GM13977 (cell line): ENCODE data around the gene MTRFR.
"Not testable (repeated sequence)": the region's sequence is repeated elsewhere in the genome, so short reads cannot be mapped to it uniquely, and the experiment has no call there.

Experiments
- DNase-seq: peaks from one replicate; pipeline ENCODE4 v3.0.0; 2012; ENCODE audit warnings: low spot score
- CTCF ChIP-seq: IDR thresholded peaks from 2 replicates; pipeline ENCODE4 v1.5.1; 2012; ENCODE audit warnings: mild to moderate bottlenecking, control low read depth; ENCODE audit not compliant: insufficient read depth; ENCODE audit errors: extremely low read depth, missing control alignments
- in situ Hi-C: fragments of 300-500 bp; cut with MboI; formaldehyde crosslinking; loops from one replicate; pipeline ENCODE4 v1.12.0; 2022; ENCODE audit warnings: low sequenced_read_pairs, low pct_unique_long_range_greater_than_20kb, mixed read lengths, inconsistent platforms; ENCODE audit not compliant: unreplicated experiment

MTRFR gene

GRCh38 chr12:123250471-123251383 is 17.5 kb downstream of the MTRFR start:
- TF ChIP-seq CTCF: no peak
- in situ Hi-C loops: no loop called here
- DNase-seq: no peak

- DNase-seq: no peak
- TF ChIP-seq CTCF: no peak
- in situ Hi-C loops: no loop called here
Measured at GRCh38 chr12:123251403-123252076, 18.3 kb downstream of the MTRFR start.

- DNase-seq, in situ Hi-C loops: not testable (repeated sequence)
Measured at GRCh38 chr12:123252365-123252764, 19.1 kb downstream of the MTRFR start.

- no peak for DNase-seq
- in situ Hi-C loops: no loop called here
- no peak for TF ChIP-seq CTCF
Measured at GRCh38 chr12:123253641-123254459, 20.6 kb downstream of the MTRFR start.

DNA sequence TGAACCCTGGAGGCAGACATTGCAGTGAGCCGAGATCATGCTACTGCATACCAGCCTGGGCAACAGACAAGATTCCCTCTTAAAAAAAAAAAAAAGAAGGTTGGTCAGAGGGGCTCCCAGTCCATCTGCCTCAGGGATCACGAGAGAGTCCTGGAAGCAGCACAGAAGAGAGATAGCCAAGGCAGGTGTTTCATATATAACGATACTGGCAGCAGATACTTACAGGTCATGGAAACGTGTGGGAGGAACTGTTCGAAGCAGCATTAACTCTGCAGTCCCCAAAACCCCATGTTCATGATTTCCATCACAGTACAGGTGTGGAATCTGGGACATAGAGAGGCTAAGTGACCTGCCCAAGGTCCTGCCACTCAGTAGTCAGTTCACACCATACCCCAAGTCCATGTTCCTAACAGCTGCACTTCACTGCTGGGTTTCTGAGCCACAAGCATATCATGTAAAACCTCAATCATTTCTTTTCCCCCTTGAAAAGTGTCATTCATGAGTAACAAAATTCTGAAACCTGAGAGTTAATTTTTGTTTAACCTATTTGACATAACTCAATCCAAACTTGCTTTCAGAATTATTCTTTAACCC is 21.7 kb downstream of the MTRFR start:
- TF ChIP-seq CTCF: no peak
- no peak for DNase-seq
- in situ Hi-C loops: no loop called here

- no peak for TF ChIP-seq CTCF
- no peak for DNase-seq
- in situ Hi-C loops: no loop called here
Measured at GRCh38 chr12:123258593-123258992, 25.4 kb downstream of the MTRFR start.
